HepG2 (cell line): ENCODE data around the gene AKAP12. TPM values are rescaled to one million over a fixed set of nuclear protein-coding genes. Genes with fewer than 3 reads are reported as not detected.

Experiments
- ATAC-seq: fragments of 200-7000 bp; cut with Tn5 transposase; 3 replicates; pipeline ENCODE4 v1.9.1; 2020; ENCODE audit warnings: mild to moderate bottlenecking, moderate library complexity
- BruUV-seq: library from RNA; stranded (reverse); fragments of 400-500 nt; replicated peaks from 2 replicates; lab custom pipeline; 2021; lab: Mats Ljungman, UMichigan
- CTCF ChIA-PET: fragments of 300-600 bp; formaldehyde crosslinking; extraction: SDS; loops from one replicate; lab custom pipeline; 2021; ENCODE audit warnings: low total read pairs, inconsistent platforms, low intra/inter-chr PET ratio; lab: Yijun Ruan, JAX
- POLR2A ChIA-PET: fragments of 350-600 bp; sonication (Branson Sonifier 250); formaldehyde crosslinking; loops from one replicate; lab custom pipeline; 2020; ENCODE audit warnings: antibody characterized with exemption, inconsistent platforms; lab: Yijun Ruan, JAX
- DNase-seq: peaks from one replicate; pipeline ENCODE4 v3.0.0-alpha.2; 2015; ENCODE audit warnings: low spot score
- FAIRE-seq: peaks from 3 replicates; lab custom pipeline; 2011; peaks lifted over from hg19 to GRCh38; lab: Jason Lieb, UNC
- H2AFZ ChIP-seq: one replicate; pipeline ENCODE4 v1.6.1; 2011; ENCODE audit warnings: low read length, inconsistent platforms
- H3K27ac ChIP-seq: fragments of 300-600 bp; 3 replicates; pipeline ENCODE4 v1.8.0; 2011; ENCODE audit warnings: mixed run types, mild to moderate bottlenecking, mixed read lengths, low read length, inconsistent platforms; ENCODE audit not compliant: insufficient read depth; ENCODE audit errors: extremely low read length
- H3K27me3 ChIP-seq, 2 experiments: fragments of 200-600 bp in 1 of 2; 2 replicates in 1 of 2; 3 replicates in 1 of 2; pipeline versions ENCODE4 v1.6.0 to v1.8.0; 2011; ENCODE audit warnings: low read length in 2 of 2, mild to moderate bottlenecking in 2 of 2, moderate library complexity in 2 of 2, inconsistent platforms in 1 of 2; ENCODE audit not compliant: insufficient read depth in 2 of 2, control insufficient read depth in 1 of 2
- H3K36me3 ChIP-seq, 2 experiments: fragments of 200-600 bp in 1 of 2; replicated peaks in 1 of 2; 2 replicates in 1 of 2; 3 replicates in 1 of 2; pipeline versions ENCODE4 v1.5.1 to v1.8.0; 2011; ENCODE audit warnings: low read length in 2 of 2, inconsistent platforms in 1 of 2; ENCODE audit not compliant: insufficient read depth in 2 of 2, control insufficient read depth in 1 of 2
- H3K4me1 ChIP-seq: 2 replicates; pipeline ENCODE4 v1.5.1; 2012; ENCODE audit warnings: low read length, inconsistent platforms; ENCODE audit not compliant: insufficient read depth
- H3K4me2 ChIP-seq: 2 replicates; pipeline ENCODE4 v1.6.0; 2011; ENCODE audit warnings: low read depth, low read length, inconsistent platforms
- H3K4me3 ChIP-seq, 3 experiments: fragments of 200-600 bp in 1 of 3; sonication (generic), shearing (Covaris generic) in 1 of 3; replicated peaks in 1 of 3; 2 replicates each; pipeline ENCODE4 v1.5.1; 2011 to 2016; ENCODE audit warnings: low read length in 3 of 3, inconsistent platforms in 2 of 3, low read depth in 2 of 3, mild to moderate bottlenecking in 2 of 3, control low read depth in 1 of 3, mixed read lengths in 1 of 3; ENCODE audit not compliant: insufficient read depth in 1 of 3
- H3K79me2 ChIP-seq: one replicate; pipeline ENCODE4 v1.6.1; 2011; ENCODE audit warnings: low read length, inconsistent platforms; ENCODE audit not compliant: insufficient read depth
- H3K9ac ChIP-seq: 2 replicates; pipeline ENCODE4 v1.6.0; 2011; ENCODE audit warnings: mild to moderate bottlenecking, low read depth, low read length, inconsistent platforms; ENCODE audit not compliant: insufficient read depth
- H3K9me3 ChIP-seq: 2 replicates; pipeline ENCODE4 v1.5.1; 2012; ENCODE audit warnings: mild to moderate bottlenecking, low read length
- H4K20me1 ChIP-seq: 2 replicates; pipeline ENCODE4 v1.6.0; 2011; ENCODE audit warnings: inconsistent platforms, mild to moderate bottlenecking, low read length, moderate library complexity; ENCODE audit not compliant: insufficient read depth
- HINFP ChIP-seq: sonication (generic); formaldehyde crosslinking; IDR thresholded peaks from 2 replicates; pipeline ENCODE4 v1.4.0; 2020; ENCODE audit warnings: low read depth, mild to moderate bottlenecking, missing genetic modification reagents
- PHF8 ChIP-seq: sonication (generic); formaldehyde crosslinking; IDR thresholded peaks from 2 replicates; pipeline ENCODE4 v1.5.0; 2020; ENCODE audit warnings: missing genetic modification reagents
- RARG ChIP-seq: sonication (generic); formaldehyde crosslinking; IDR thresholded peaks from 2 replicates; pipeline ENCODE4 v1.4.0; 2020; ENCODE audit warnings: low read depth, mild to moderate bottlenecking, missing genetic modification reagents
- SMAD9 ChIP-seq: sonication (generic); formaldehyde crosslinking; IDR thresholded peaks from 2 replicates; pipeline ENCODE4 v1.5.1; 2020; ENCODE audit warnings: mild to moderate bottlenecking, missing genetic modification reagents
- TEAD3 ChIP-seq: optimal IDR thresholded peaks from 2 replicates; pipeline ENCODE3; 2016; ENCODE audit warnings: borderline replicate concordance
- ZHX1 ChIP-seq: sonication (generic); formaldehyde crosslinking; IDR thresholded peaks from 2 replicates; pipeline ENCODE4 v1.8.1; 2022; ENCODE audit warnings: low read depth, mild to moderate bottlenecking, missing genetic modification reagents
- ZNF30 ChIP-seq: sonication (generic); formaldehyde crosslinking; IDR thresholded peaks from 2 replicates; pipeline ENCODE4 v1.5.0; 2020; ENCODE audit warnings: mild to moderate bottlenecking, missing genetic modification reagents
- ZNF318 ChIP-seq: sonication (generic); formaldehyde crosslinking; IDR thresholded peaks from 2 replicates; pipeline ENCODE4 v1.4.0; 2020; ENCODE audit warnings: mild to moderate bottlenecking, missing genetic modification reagents
- ZNF543 ChIP-seq: sonication (generic); formaldehyde crosslinking; IDR thresholded peaks from 2 replicates; pipeline ENCODE4 v1.4.0; 2020; ENCODE audit warnings: mild to moderate bottlenecking, missing genetic modification reagents
- WGBS: methylation state at CpG from one replicate; pipeline ENCODE4 v1.1.6; 2017; ENCODE audit warnings: low lambda C conversion rate; 5-methylcytosine and 5-hydroxymethylcytosine counted together
- in situ Hi-C: cut with HindIII; loops from 2 replicates; pipeline ENCODE4 v1.10.0; 2017; ENCODE audit warnings: low pct_unique_long_range_greater_than_20kb; ENCODE audit not compliant: extremely low pct_ligation_motif_present
- intact Hi-C: fragments of 100-400 bp; cut with micrococcal nuclease; formaldehyde crosslinking; loops from one replicate; pipeline ENCODE4 v1.10.0; 2022; ENCODE audit not compliant: unreplicated experiment
- polyA plus RNA-seq, 8 experiments: library from polyadenylated mRNA; depleted of rRNA in 3 of 8; stranded (reverse) in 7 of 8; unstranded in 1 of 8; fragments of >200 nt; fragmentation: Illumina TruSeq in 4 of 8; extraction: Trizol in 4 of 8; gene quantifications; 2 replicates each; pipeline versions ENCODE4 v1.2.1 to v1.2.3, GENCODE V29; 2011 to 2016; ENCODE audit warnings: low read depth in 4 of 8, missing spikeins in 1 of 8, mixed read lengths in 1 of 8; ENCODE audit not compliant: insufficient read depth in 1 of 8
- total RNA-seq, 5 experiments: library from RNA; depleted of rRNA; stranded (reverse); fragments of >200 nt; fragmentation: Illumina TruSeq; extraction: Trizol; gene quantifications; 2 replicates each; pipeline ENCODE4 v1.2.3, GENCODE V29; 2016; ENCODE audit warnings: low read depth in 1 of 5

AKAP12 gene
- total and polyA plus RNA-seq, 2 of the 13 experiments (the other 11 are each of a cell fraction or from before 2014, with no cell fraction given): 10.6 to 19.0 TPM

- intact Hi-C loops (no loop called here), in situ Hi-C loops (no loop called here)
- Histone ChIP-seq H3K4me3 (no peak overlapping the region), H3K27me3 (no peaks in the 10 kb centered on the region; a peak in 2 of 5 replicates), H3K27ac (no peak overlapping the region), H3K4me1 (no peaks in the 10 kb centered on the region), H3K9me3 (no peaks in the 10 kb centered on the region), H3K79me2 (no peaks in the 10 kb centered on the region), H3K9ac (no peak overlapping the region), H3K4me2 (no peak overlapping the region), H4K20me1 (no peaks in the 10 kb centered on the region), H2AFZ (no peak overlapping the region), H3K36me3 (no peaks in the 10 kb centered on the region)
- no TSS peak for BruUV-seq
- ChIA-PET POLR2A (no interaction called here), CTCF (no interaction called here)
- DNase-seq (no peak), ATAC-seq (no peak), FAIRE-seq (no peak)
- WGBS: 20% methylated on average over 4 of the region's 4 CpGs
- no peak for TF ChIP-seq ZHX1 (CRISPR knock-in tag)
- no peak for TF ChIP-seq ZNF318 (CRISPR knock-in tag)
- no peak for TF ChIP-seq RARG (CRISPR knock-in tag)
- TF ChIP-seq TEAD3 (CRISPR knock-in tag): no peak
- no peak for TF ChIP-seq PHF8 (CRISPR knock-in tag)
- TF ChIP-seq HINFP: no peak
- TF ChIP-seq SMAD9 (CRISPR knock-in tag): no peak
- TF ChIP-seq ZNF30 (CRISPR knock-in tag): no peak
- no peak for TF ChIP-seq ZNF543 (CRISPR knock-in tag)
Observed at GRCh38 chr6:151191527-151191926, 48.2 kb upstream of the AKAP12 start.
